Liver (tissue), 9 donors: ENCODE data around the gene PLG. TPM values are rescaled to one million over a fixed set of nuclear protein-coding genes. Genes with fewer than 3 reads are reported as not detected.

Experiments
- DNase-seq: peaks from one replicate; pipeline ENCODE4 v3.0.0-alpha.2; 2017; ENCODE audit warnings: low spot score
- H3K27ac ChIP-seq, 2 donors: one replicate each; pipeline ENCODE4 v1.7.0; 2013; ENCODE audit warnings: inconsistent platforms in 2 of 2, low read length in 2 of 2, control low read depth in 1 of 2, low read depth in 1 of 2, mild to moderate bottlenecking in 1 of 2
- H3K27me3 ChIP-seq, 4 donors: one replicate each; pipeline versions ENCODE4 v1.6.1 to v1.7.0; 2013; ENCODE audit warnings: low read length in 3 of 4, inconsistent platforms in 1 of 4, mild to moderate bottlenecking in 1 of 4, moderate library complexity in 1 of 4; ENCODE audit not compliant: control insufficient read depth in 4 of 4, insufficient read depth in 4 of 4
- H3K36me3 ChIP-seq, 4 donors: one replicate each; pipeline versions ENCODE4 v1.6.1 to v1.7.0; 2013; ENCODE audit warnings: low read length in 3 of 4, mild to moderate bottlenecking in 3 of 4, low read depth in 1 of 4, moderate library complexity in 1 of 4; ENCODE audit not compliant: control insufficient read depth in 4 of 4, insufficient read depth in 3 of 4
- H3K4me1 ChIP-seq, 4 donors: one replicate each; pipeline versions ENCODE4 v1.6.1 to v1.7.0; 2013; ENCODE audit warnings: low read length in 3 of 4, mild to moderate bottlenecking in 3 of 4, moderate library complexity in 1 of 4; ENCODE audit not compliant: control insufficient read depth in 4 of 4, insufficient read depth in 4 of 4
- H3K4me3 ChIP-seq, 3 donors: one replicate each; pipeline versions ENCODE4 v1.6.1 to v1.7.0; 2013; ENCODE audit warnings: low read length in 3 of 3, control low read depth in 1 of 3, low read depth in 1 of 3, mild to moderate bottlenecking in 1 of 3
- H3K9ac ChIP-seq, 2 donors: one replicate each; pipeline ENCODE4 v1.7.0; 2013; ENCODE audit warnings: low read length in 2 of 2, mild to moderate bottlenecking in 2 of 2, moderate library complexity in 2 of 2, control low read depth in 1 of 2, low read depth in 1 of 2
- H3K9me3 ChIP-seq, 4 donors: one replicate each; pipeline versions ENCODE4 v1.6.1 to v1.7.0; 2013; ENCODE audit warnings: low read length in 3 of 4; ENCODE audit not compliant: control insufficient read depth in 4 of 4
- EGR1 ChIP-seq, 2 donors: IDR thresholded peaks; 2 replicates each; pipeline ENCODE4 v1.6.1; 2016 to 2018; ENCODE audit warnings: antibody characterized with exemption in 2 of 2, low read depth in 2 of 2
- FOXA1 ChIP-seq: IDR thresholded peaks from 2 replicates; pipeline ENCODE4 v1.6.1; 2016; ENCODE audit warnings: antibody characterized with exemption
- FOXA2 ChIP-seq: IDR thresholded peaks from 2 replicates; pipeline ENCODE4 v1.6.1; 2016; ENCODE audit warnings: antibody characterized with exemption
- GABPA ChIP-seq, 2 donors: IDR thresholded peaks in 1 of 2; conservative IDR thresholded peaks in 1 of 2; 2 replicates each; pipeline ENCODE4 v1.6.1; 2016; ENCODE audit warnings: antibody characterized with exemption in 2 of 2, mild to moderate bottlenecking in 1 of 2, moderate library complexity in 1 of 2
- HNF4A ChIP-seq, 2 donors: conservative IDR thresholded peaks; 2 replicates each; pipeline ENCODE4 v1.6.1; 2016; ENCODE audit warnings: antibody characterized with exemption in 2 of 2, mild to moderate bottlenecking in 2 of 2
- HNF4G ChIP-seq: IDR thresholded peaks from 2 replicates; pipeline ENCODE4 v1.6.1; 2016; ENCODE audit warnings: antibody characterized with exemption
- JUND ChIP-seq, 2 donors: IDR thresholded peaks; 2 replicates each; pipeline ENCODE4 v1.6.1; 2016; ENCODE audit warnings: antibody characterized with exemption in 2 of 2
- NR2F2 ChIP-seq: IDR thresholded peaks from 2 replicates; pipeline ENCODE4 v1.6.1; 2016; ENCODE audit warnings: antibody characterized with exemption
- RAD21 ChIP-seq, 2 donors: IDR thresholded peaks; 2 replicates each; pipeline ENCODE4 v1.6.1; 2016; ENCODE audit warnings: antibody characterized with exemption in 2 of 2, mild to moderate bottlenecking in 2 of 2
- RXRA ChIP-seq, 2 donors: IDR thresholded peaks; 2 replicates each; pipeline ENCODE4 v1.6.1; 2017 to 2018; ENCODE audit warnings: antibody characterized with exemption in 2 of 2, mild to moderate bottlenecking in 1 of 2
- SP1 ChIP-seq: IDR thresholded peaks from 2 replicates; pipeline ENCODE4 v1.6.1; 2018; ENCODE audit warnings: antibody characterized with exemption, mild to moderate bottlenecking
- YY1 ChIP-seq: IDR thresholded peaks from 2 replicates; pipeline ENCODE4 v1.6.1; 2016; ENCODE audit warnings: antibody characterized with exemption, mild to moderate bottlenecking
- polyA plus RNA-seq, 2 donors: library from polyadenylated mRNA; stranded (reverse) in 1 of 2; unstranded in 1 of 2; fragments of 200-250 nt in 1 of 2; fragments of >200 nt in 1 of 2; fragmentation: Nextera tagmentation in 1 of 2; extraction: Ambion mirVana in 1 of 2; gene quantifications; one replicate each; pipeline versions ENCODE4 v1.2.1 to v1.2.3, GENCODE V29; 2013 to 2015
- total RNA-seq, 2 donors: library from RNA; depleted of rRNA; stranded (reverse); fragments of >200 nt; gene quantifications; one replicate each; pipeline ENCODE4 v1.2.3, GENCODE V29; 2014
- TF ChIP-seq, protein P1 (sequence below): IDR thresholded peaks from 2 replicates; pipeline ENCODE4 v1.6.1; 2016; ENCODE audit warnings: antibody characterized with exemption, mild to moderate bottlenecking
- TF ChIP-seq, protein P2 (sequence below): IDR thresholded peaks from 2 replicates; pipeline ENCODE4 v1.6.1; 2016; ENCODE audit warnings: antibody characterized with exemption
- TF ChIP-seq, protein P3 (sequence below): IDR thresholded peaks from 2 replicates; pipeline ENCODE4 v1.6.1; 2016; ENCODE audit warnings: antibody characterized with exemption
- TF ChIP-seq, protein P4 (sequence below): fragments of 150-350 bp; IDR thresholded peaks from 2 replicates; pipeline ENCODE4 v1.5.1; 2017; ENCODE audit warnings: improper control_type of control experiment, low read depth, low read length; ENCODE audit not compliant: missing input control
- TF ChIP-seq, protein P5 (sequence below): IDR thresholded peaks from 2 replicates; pipeline ENCODE4 v1.6.1; 2016; ENCODE audit warnings: antibody characterized with exemption
- donor health status: healthy.
- donor health status: healthy.
- donor health status: healthy.
- donor health status: healthy.
- donor health status: healthy.

The PLG gene
- total and polyA plus RNA-seq, 4 donors, result 880 to 1,797 (median 1,257) TPM

DNA sequence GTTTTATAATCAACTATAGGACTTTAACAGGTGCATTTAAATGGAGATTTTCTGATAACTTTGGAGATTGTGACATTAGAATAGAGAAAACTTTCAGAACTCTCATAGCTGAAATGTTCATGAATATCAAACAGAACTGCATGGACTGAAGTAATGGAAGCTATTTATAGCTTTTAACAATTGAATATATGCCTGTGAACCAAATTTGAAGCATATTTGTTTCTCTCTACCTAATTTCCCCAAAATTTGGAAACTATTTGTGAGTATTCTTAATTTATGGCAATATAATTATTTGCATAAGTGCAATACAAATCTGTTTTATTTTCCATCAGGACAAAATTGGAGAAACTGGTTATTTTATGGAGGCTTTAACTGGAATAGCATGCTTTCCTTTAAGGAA, 96.6 kb downstream of the PLG start:
- no peak for TF ChIP-seq EGR1 (IDR thresholded peaks at IDR 0.05; ENCODE audit: low read depth in 2 of 2)
- TF ChIP-seq SP1, result no peak
- TF ChIP-seq, protein P1, sequence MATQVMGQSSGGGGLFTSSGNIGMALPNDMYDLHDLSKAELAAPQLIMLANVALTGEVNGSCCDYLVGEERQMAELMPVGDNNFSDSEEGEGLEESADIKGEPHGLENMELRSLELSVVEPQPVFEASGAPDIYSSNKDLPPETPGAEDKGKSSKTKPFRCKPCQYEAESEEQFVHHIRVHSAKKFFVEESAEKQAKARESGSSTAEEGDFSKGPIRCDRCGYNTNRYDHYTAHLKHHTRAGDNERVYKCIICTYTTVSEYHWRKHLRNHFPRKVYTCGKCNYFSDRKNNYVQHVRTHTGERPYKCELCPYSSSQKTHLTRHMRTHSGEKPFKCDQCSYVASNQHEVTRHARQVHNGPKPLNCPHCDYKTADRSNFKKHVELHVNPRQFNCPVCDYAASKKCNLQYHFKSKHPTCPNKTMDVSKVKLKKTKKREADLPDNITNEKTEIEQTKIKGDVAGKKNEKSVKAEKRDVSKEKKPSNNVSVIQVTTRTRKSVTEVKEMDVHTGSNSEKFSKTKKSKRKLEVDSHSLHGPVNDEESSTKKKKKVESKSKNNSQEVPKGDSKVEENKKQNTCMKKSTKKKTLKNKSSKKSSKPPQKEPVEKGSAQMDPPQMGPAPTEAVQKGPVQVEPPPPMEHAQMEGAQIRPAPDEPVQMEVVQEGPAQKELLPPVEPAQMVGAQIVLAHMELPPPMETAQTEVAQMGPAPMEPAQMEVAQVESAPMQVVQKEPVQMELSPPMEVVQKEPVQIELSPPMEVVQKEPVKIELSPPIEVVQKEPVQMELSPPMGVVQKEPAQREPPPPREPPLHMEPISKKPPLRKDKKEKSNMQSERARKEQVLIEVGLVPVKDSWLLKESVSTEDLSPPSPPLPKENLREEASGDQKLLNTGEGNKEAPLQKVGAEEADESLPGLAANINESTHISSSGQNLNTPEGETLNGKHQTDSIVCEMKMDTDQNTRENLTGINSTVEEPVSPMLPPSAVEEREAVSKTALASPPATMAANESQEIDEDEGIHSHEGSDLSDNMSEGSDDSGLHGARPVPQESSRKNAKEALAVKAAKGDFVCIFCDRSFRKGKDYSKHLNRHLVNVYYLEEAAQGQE, result no peak
- TF ChIP-seq, protein P2, sequence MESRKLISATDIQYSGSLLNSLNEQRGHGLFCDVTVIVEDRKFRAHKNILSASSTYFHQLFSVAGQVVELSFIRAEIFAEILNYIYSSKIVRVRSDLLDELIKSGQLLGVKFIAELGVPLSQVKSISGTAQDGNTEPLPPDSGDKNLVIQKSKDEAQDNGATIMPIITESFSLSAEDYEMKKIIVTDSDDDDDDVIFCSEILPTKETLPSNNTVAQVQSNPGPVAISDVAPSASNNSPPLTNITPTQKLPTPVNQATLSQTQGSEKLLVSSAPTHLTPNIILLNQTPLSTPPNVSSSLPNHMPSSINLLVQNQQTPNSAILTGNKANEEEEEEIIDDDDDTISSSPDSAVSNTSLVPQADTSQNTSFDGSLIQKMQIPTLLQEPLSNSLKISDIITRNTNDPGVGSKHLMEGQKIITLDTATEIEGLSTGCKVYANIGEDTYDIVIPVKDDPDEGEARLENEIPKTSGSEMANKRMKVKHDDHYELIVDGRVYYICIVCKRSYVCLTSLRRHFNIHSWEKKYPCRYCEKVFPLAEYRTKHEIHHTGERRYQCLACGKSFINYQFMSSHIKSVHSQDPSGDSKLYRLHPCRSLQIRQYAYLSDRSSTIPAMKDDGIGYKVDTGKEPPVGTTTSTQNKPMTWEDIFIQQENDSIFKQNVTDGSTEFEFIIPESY, result no peak
- no peak for TF ChIP-seq JUND (IDR thresholded peaks at IDR 0.05)
- no peak for TF ChIP-seq YY1
- TF ChIP-seq, protein P3, sequence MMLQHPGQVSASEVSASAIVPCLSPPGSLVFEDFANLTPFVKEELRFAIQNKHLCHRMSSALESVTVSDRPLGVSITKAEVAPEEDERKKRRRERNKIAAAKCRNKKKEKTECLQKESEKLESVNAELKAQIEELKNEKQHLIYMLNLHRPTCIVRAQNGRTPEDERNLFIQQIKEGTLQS, result no peak
- TF ChIP-seq GABPA (IDR thresholded peaks at IDR 0.05 in 1 of 2, conservative IDR thresholded peaks at IDR 0.05 in 1 of 2), result no peak
- TF ChIP-seq FOXA1, result no peak
- TF ChIP-seq, protein P4, sequence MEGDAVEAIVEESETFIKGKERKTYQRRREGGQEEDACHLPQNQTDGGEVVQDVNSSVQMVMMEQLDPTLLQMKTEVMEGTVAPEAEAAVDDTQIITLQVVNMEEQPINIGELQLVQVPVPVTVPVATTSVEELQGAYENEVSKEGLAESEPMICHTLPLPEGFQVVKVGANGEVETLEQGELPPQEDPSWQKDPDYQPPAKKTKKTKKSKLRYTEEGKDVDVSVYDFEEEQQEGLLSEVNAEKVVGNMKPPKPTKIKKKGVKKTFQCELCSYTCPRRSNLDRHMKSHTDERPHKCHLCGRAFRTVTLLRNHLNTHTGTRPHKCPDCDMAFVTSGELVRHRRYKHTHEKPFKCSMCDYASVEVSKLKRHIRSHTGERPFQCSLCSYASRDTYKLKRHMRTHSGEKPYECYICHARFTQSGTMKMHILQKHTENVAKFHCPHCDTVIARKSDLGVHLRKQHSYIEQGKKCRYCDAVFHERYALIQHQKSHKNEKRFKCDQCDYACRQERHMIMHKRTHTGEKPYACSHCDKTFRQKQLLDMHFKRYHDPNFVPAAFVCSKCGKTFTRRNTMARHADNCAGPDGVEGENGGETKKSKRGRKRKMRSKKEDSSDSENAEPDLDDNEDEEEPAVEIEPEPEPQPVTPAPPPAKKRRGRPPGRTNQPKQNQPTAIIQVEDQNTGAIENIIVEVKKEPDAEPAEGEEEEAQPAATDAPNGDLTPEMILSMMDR, result no peak
- TF ChIP-seq FOXA2, result no peak
- TF ChIP-seq RAD21 (IDR thresholded peaks at IDR 0.05), result no peak
- TF ChIP-seq HNF4A (conservative IDR thresholded peaks at IDR 0.05), result no peak
- TF ChIP-seq HNF4G, result no peak
- TF ChIP-seq, protein P5, sequence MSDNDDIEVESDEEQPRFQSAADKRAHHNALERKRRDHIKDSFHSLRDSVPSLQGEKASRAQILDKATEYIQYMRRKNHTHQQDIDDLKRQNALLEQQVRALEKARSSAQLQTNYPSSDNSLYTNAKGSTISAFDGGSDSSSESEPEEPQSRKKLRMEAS, result no peak
- TF ChIP-seq RXRA (IDR thresholded peaks at IDR 0.05), result no peak
- TF ChIP-seq NR2F2, result no peak
- Histone ChIP-seq H3K9me3 (no peaks in the 10 kb centered on the region), H3K27ac (no peak overlapping the region), H3K36me3 (no peaks in the 10 kb centered on the region), H3K4me3 (no peak overlapping the region), H3K9ac (no peak overlapping the region), H3K27me3 (no peaks in the 10 kb centered on the region), H3K4me1 (no peaks in the 10 kb centered on the region)
- no peak for DNase-seq
